NT2/D1 (cell line): ENCODE data around the gene FRMD8.
A peak's percentile ranks its signal among the peaks of the same experiment; 100 is the strongest.

Source experiments
- DNase-seq: peaks from one replicate; pipeline ENCODE4 v3.0.0-alpha.2; 2011; ENCODE audit warnings: low read depth, low spot score
- H3K27me3 ChIP-seq: 2 replicates; pipeline ENCODE4 v1.6.0; 2011; ENCODE audit warnings: mild to moderate bottlenecking; ENCODE audit not compliant: insufficient read length, insufficient read depth
- H3K36me3 ChIP-seq: 2 replicates; pipeline ENCODE4 v1.6.1; 2011; ENCODE audit warnings: mild to moderate bottlenecking, low read length, mixed read lengths; ENCODE audit not compliant: insufficient read depth, insufficient read length
- H3K4me1 ChIP-seq: 2 replicates; pipeline ENCODE4 v1.5.1; 2011; ENCODE audit not compliant: insufficient read depth, insufficient read length
- H3K4me3 ChIP-seq: 2 replicates; pipeline ENCODE4 v1.5.1; 2011; ENCODE audit warnings: low read depth; ENCODE audit not compliant: insufficient read length
- H3K9ac ChIP-seq: 2 replicates; pipeline ENCODE4 v1.6.0; 2011; ENCODE audit warnings: low read depth; ENCODE audit not compliant: insufficient read length
- H3K9me3 ChIP-seq: 2 replicates; pipeline ENCODE4 v1.5.1; 2011; ENCODE audit warnings: mild to moderate bottlenecking, low read length; ENCODE audit not compliant: insufficient read depth
- SUZ12 ChIP-seq: IDR thresholded peaks from 2 replicates; pipeline ENCODE4 v1.6.1; 2011; ENCODE audit not compliant: insufficient read length, insufficient read depth; ENCODE audit errors: extremely low read depth
- YY1 ChIP-seq: IDR thresholded peaks from 2 replicates; pipeline ENCODE4 v1.6.1; 2011; ENCODE audit not compliant: insufficient read length, insufficient read depth
- ZNF274 ChIP-seq: IDR thresholded peaks from 2 replicates; pipeline ENCODE4 v1.6.1; 2011; ENCODE audit warnings: mild to moderate bottlenecking, low read depth, low read length

Gene FRMD8

DNA sequence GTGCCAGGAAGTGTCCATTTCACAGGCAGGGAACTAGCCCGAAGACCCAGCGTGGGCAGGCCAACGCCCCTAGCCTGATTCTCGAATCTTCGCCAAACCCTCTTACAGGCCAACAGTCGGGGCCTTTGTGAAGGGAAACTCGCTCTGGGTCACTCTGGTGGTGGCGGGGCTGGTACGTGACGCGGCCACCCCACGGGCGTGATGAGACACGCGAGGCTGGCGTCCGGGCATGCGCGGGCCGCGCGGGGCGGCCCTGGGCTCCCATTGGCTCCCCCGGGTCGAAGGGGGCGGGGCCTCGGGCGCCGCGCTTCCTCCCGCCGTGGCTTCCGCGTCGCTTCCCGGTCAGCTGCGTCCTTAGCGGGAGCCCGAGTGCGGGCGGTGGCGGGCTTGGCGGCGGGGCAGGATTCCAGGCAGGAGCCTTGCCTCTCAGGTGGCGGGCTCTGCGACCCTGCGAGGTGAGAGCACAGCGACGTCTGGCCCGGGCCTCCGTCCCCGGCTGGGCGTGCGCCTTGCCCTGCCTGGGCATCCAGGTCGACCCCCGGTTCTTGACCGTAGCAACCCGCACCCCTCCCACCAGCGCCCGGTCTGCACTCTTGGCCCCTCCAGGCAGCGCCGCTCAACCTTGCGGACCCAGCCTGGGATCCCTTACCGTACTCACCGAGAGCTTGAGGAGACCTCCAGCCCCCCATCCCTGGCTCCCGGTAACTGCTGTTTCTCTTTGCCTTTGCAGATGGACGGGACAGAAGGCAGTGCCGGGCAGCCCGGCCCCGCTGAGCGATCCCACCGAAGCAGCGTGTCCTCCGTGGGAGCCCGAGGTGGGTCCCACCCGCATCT, at the start of gene FRMD8:
FRMD8 (plus strand) TSS at position 331 of the 834 bp plus-strand sequence; CDS start at position 731, 400 bp downstream.
- no peak for TF ChIP-seq SUZ12
- TF ChIP-seq ZNF274: no peak
- no peak for TF ChIP-seq YY1
- H3K4me1 ChIP-seq: peaks cover 38% of the 10 kb centered on the region
- no peak for DNase-seq
- peaks cover 29% of the 10 kb centered on the region for H3K36me3 ChIP-seq
- no peaks in the 10 kb centered on the region for H3K27me3 ChIP-seq
- no peaks in the 10 kb centered on the region for H3K9me3 ChIP-seq
- peak within 1 kb of the TSS; percentile 86 for H3K4me3 ChIP-seq
- peak within 1 kb of the TSS; percentile 98 for H3K9ac ChIP-seq

DNA sequence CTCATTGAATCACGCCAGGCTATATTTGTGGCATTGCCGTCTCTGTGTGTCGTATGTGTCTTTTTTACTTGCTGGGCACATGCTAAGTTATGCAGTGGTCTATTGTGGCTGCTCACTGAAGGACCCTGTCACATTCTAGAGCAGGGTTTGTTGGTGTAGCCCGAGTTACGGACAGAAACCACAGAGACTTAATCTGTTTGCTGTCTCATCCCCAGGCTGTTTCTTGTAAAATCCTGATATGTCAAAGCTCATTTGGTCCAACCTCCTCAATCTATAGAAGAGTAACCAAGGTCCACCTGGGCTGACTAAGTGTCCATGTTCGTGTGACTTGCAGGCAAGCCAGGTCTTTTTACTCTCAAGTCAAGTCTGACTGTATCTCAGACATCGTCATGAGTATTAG, 47.8 kb upstream of the FRMD8 start:
- H3K4me3 ChIP-seq: no peak overlapping the region
- TF ChIP-seq YY1 (no peak), ZNF274 (no peak), SUZ12 (no peak)
- peaks cover 5% of the 10 kb centered on the region for H3K4me1 ChIP-seq
- no peaks in the 10 kb centered on the region for H3K27me3 ChIP-seq
- peaks cover 62% of the 10 kb centered on the region for H3K36me3 ChIP-seq
- DNase-seq: no peak
- no peaks in the 10 kb centered on the region for H3K9me3 ChIP-seq
- no peak overlapping the region for H3K9ac ChIP-seq

- TF ChIP-seq YY1 (no peak), ZNF274 (no peak), SUZ12 (no peak)
- DNase-seq: no peak
- Histone ChIP-seq H3K27me3 (no peaks in the 10 kb centered on the region), H3K9me3 (no peaks in the 10 kb centered on the region), H3K4me3 (no peak overlapping the region), H3K4me1 (peaks cover 5% of the 10 kb centered on the region), H3K36me3 (peaks cover 78% of the 10 kb centered on the region), H3K9ac (no peak overlapping the region)
Measured at GRCh38 chr11:65340226-65340625, 46.2 kb upstream of the FRMD8 start.

GRCh38 chr11:65341856-65342255, 44.6 kb upstream of the FRMD8 start:
- DNase-seq: no peak
- peaks cover 5% of the 10 kb centered on the region for H3K4me1 ChIP-seq
- H3K27me3 ChIP-seq: no peaks in the 10 kb centered on the region
- H3K9me3 ChIP-seq: no peaks in the 10 kb centered on the region
- TF ChIP-seq SUZ12: no peak
- TF ChIP-seq YY1: no peak
- no peak for TF ChIP-seq ZNF274
- H3K9ac ChIP-seq: no peak overlapping the region
- peaks cover 84% of the 10 kb centered on the region for H3K36me3 ChIP-seq
- H3K4me3 ChIP-seq: no peak overlapping the region

DNA sequence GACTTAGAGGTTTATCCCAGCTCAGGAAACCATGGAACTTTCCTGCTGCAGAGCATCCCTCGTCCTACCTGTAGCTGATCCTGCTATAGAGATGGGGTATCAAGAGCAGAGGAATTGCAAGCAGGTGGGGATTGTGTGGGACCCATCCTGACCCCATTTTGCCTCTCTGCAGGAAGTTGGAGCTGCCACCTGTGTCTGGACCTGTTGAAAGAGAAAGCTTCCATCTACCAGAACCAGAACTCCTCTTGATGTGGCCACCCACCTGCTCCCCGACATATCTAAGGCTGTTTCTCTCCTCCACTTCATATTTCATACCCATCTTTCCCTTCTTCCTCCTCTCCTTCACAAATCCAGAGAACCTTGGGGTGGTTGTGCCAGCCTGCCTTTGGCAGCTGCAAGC, 34.9 kb upstream of the FRMD8 start:
- DNase-seq: no peak
- H3K9me3 ChIP-seq: no peaks in the 10 kb centered on the region
- peaks cover 13% of the 10 kb centered on the region for H3K4me1 ChIP-seq
- no peak overlapping the region for H3K4me3 ChIP-seq
- H3K27me3 ChIP-seq: peaks cover 13% of the 10 kb centered on the region
- TF ChIP-seq SUZ12: no peak
- no peak for TF ChIP-seq YY1
- no peak for TF ChIP-seq ZNF274
- H3K9ac ChIP-seq: no peak overlapping the region
- peaks cover 65% of the 10 kb centered on the region for H3K36me3 ChIP-seq

- Histone ChIP-seq H3K9ac (no peak overlapping the region), H3K27me3 (peaks cover 19% of the 10 kb centered on the region), H3K4me3 (no peak overlapping the region), H3K36me3 (peaks cover 54% of the 10 kb centered on the region), H3K9me3 (no peaks in the 10 kb centered on the region), H3K4me1 (peaks cover 13% of the 10 kb centered on the region)
- TF ChIP-seq ZNF274 (no peak), YY1 (no peak), SUZ12 (no peak)
- DNase-seq: no peak
Measured at GRCh38 chr11:65352783-65353182, 33.7 kb upstream of the FRMD8 start.

GRCh38 chr11:65353376-65353775, 33.1 kb upstream of the FRMD8 start:
- TF ChIP-seq ZNF274: no peak
- no peak for TF ChIP-seq SUZ12
- no peak for TF ChIP-seq YY1
- H3K4me3 ChIP-seq: no peak overlapping the region
- no peaks in the 10 kb centered on the region for H3K9me3 ChIP-seq
- H3K36me3 ChIP-seq: peaks cover 48% of the 10 kb centered on the region
- H3K9ac ChIP-seq: peak overlapping the region; percentile 0
- H3K27me3 ChIP-seq: peaks cover 24% of the 10 kb centered on the region
- peaks cover 18% of the 10 kb centered on the region for H3K4me1 ChIP-seq
- DNase-seq: no peak
